GM10248 (cell line): Measurements from ENCODE around the gene TMEM39A.

Experiments
- CTCF ChIA-PET: fragments of 300-600 bp; sonication (Branson Sonifier 250); formaldehyde crosslinking; extraction: SDS; loops from one replicate; lab custom pipeline; 2021; ENCODE audit warnings: antibody characterized with exemption; lab: Yijun Ruan, JAX
- POLR2A ChIA-PET: fragments of 350-650 bp; sonication (Branson Sonifier 250); formaldehyde crosslinking; extraction: SDS; loops from one replicate; lab custom pipeline; 2020; ENCODE audit warnings: antibody characterized with exemption; lab: Yijun Ruan, JAX
- DNase-seq: peaks from one replicate; pipeline ENCODE4 v3.0.0; 2012; ENCODE audit errors: extremely low spot score
- TF ChIP-seq, protein P1 (sequence below): IDR thresholded peaks from 2 replicates; pipeline ENCODE4 v1.5.1; 2012; ENCODE audit warnings: mild to moderate bottlenecking, low read depth; ENCODE audit errors: extremely low read depth, missing control alignments, control extremely low read depth

Gene TMEM39A

DNA sequence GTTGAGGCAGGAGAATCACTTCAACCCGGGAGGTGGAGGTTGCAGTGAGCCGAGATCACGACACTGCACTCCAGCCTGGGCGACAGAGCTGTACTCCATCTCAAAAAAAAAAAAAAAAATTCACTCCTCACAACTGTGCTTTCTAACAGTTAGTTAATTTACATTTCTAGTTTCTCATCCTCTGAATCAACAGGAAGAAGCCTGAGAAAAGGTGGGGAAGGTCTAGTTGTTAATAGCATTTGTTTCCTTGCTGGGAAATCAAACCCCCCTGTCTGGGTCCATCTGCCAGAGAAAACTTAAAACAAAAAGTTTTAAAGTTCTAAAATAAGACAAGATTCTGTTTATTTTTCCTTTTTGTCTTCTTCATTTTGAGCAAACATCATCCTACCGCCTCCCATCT is 62.3 kb downstream of the TMEM39A start:
- POLR2A ChIA-PET: no interaction called here
- CTCF ChIA-PET: interaction anchor here (1.4 kb wide), 1 partner anchor 20 kb away, joined by 4 read pairs; no protein-coding TSS in a partner anchor
- DNase-seq: peak; percentile 37
- TF ChIP-seq, protein P1, sequence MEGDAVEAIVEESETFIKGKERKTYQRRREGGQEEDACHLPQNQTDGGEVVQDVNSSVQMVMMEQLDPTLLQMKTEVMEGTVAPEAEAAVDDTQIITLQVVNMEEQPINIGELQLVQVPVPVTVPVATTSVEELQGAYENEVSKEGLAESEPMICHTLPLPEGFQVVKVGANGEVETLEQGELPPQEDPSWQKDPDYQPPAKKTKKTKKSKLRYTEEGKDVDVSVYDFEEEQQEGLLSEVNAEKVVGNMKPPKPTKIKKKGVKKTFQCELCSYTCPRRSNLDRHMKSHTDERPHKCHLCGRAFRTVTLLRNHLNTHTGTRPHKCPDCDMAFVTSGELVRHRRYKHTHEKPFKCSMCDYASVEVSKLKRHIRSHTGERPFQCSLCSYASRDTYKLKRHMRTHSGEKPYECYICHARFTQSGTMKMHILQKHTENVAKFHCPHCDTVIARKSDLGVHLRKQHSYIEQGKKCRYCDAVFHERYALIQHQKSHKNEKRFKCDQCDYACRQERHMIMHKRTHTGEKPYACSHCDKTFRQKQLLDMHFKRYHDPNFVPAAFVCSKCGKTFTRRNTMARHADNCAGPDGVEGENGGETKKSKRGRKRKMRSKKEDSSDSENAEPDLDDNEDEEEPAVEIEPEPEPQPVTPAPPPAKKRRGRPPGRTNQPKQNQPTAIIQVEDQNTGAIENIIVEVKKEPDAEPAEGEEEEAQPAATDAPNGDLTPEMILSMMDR: no peak

DNA sequence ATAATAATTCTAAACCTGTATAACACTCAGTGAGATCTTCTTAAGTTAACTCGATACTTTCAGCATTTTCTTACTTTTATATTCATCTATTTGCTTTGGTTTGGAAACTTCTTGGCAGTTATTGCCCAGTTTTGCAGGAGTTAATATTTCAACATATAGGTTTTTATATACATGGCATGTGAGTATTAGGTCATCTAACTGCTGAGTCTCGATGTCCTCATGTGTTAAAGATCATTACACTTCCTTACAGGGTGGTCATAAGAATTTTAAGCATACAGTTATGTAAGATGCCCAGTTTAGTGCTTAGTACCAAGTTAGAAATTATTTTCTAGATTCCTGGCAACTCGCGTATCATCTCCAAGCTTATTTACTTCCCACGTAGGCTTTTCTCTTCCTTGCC is 62.9 kb downstream of the TMEM39A start:
- ChIA-PET POLR2A (no interaction called here), CTCF (interaction anchor here (1.4 kb wide), 1 partner anchor 19 kb away, joined by 4 read pairs; no protein-coding TSS in a partner anchor)
- no peak for DNase-seq
- TF ChIP-seq, protein P1: no peak

DNA sequence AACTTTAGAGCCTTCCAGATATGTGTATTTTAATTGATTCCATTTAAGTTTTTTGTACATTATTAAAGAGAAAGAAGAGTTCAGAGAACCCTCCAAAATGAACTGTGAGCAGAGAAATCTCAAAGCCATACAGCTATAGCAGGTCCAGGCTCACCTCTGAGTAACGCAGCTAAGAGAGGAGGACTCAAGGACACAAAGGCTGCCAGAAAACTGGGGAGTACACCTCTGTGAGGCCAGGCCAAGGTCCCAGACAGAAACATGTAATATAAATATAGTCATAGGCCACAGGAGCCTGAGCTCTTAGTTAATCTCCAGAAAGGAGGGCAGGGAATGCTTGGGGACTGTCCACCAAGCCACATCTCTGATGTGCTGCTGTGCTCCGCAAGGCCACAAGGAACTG is 66.5 kb downstream of the TMEM39A start:
- ChIA-PET POLR2A (no interaction called here), CTCF (interaction anchor here (0.7 to 3.6 kb wide), 13 partner anchors 8 to 284 kb away, joined by 3 to 8 read pairs (median 5); partner anchors contain the start of gene B4GALT4)
- TF ChIP-seq, protein P1: no peak
- no peak for DNase-seq

DNA sequence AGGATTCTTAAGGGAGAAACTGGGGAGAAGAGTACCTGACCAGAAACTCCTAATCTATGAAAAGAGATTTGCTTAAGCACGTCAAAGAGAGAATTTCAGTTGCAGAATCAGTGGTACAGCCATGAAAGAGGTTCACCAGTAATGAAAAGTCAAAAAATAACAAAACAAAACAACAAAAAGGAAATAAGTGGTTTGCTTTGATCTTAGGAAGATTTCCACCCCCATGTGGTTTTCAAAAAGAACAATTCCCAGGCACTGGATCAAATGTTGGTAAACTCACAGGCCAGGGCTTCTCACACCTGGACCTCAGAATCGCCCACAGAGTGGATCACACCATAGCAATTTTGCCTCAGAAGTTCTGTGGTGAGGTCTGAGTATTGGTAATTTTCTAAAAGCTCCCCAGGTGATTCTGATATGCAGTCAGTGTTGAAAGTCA is 67.5 kb downstream of the TMEM39A start:
- POLR2A ChIA-PET: no interaction called here
- CTCF ChIA-PET: interaction anchor here (0.9 to 2.5 kb wide), 3 partner anchors 16 to 43 kb away, joined by 4 to 8 read pairs (median 6); no protein-coding TSS in a partner anchor
- TF ChIP-seq, protein P1: no peak
- peak; percentile 31 for DNase-seq

DNA sequence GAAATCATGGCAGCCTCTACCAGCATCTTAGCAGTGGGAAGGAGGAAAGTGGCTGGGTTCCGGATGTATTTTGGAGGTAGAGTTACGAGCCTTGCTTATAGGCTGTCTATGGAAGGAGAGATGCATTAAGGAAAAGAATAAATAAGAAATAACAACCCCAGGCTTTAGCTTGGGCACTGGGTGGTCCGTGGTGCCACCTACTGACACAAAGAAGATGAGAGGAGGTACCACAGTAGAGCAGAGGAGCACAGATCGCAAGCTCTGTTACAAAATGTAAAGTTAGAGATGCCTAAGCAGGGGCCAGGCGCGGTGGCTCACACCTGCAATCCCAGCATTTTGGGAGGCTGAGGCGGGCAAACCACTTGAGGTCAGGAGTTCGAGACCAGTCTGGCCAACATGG is 74.8 kb downstream of the TMEM39A start:
- ChIA-PET POLR2A (no interaction called here), CTCF (interaction anchor here (1.3 kb wide), 1 partner anchor 9 kb away, joined by 5 read pairs; no protein-coding TSS in a partner anchor)

DNA sequence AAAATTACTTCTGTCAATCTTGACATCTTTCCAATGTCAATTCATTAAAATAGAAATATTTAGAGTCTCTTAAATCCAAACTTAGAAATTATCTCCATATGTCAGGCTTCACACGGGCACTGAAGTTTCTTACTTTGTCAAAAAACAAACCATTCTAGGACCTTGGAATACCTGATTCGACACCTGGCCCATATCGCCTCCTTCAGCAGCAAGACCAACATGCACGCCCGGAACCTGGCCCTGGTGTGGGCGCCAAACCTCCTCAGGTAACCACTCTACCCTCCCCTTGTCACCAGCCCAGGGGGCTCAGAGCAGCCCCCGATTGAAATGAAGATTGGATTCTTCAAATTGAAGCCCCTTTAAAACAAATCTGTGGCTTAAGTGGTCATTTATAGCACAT is 81.3 kb downstream of the TMEM39A start:
- TF ChIP-seq, protein P1: no peak
- CTCF ChIA-PET: interaction anchor here (1.1 to 1.4 kb wide), 2 partner anchors 13 to 17 kb away, joined by 3 read pairs; no protein-coding TSS in a partner anchor
- DNase-seq: no peak
- POLR2A ChIA-PET: no interaction called here

More for the DNA sequence above, 74.8 kb downstream of the TMEM39A start:
- DNase-seq: no peak
- TF ChIP-seq, protein P1: no peak
